ENCODE data around the gene XPR1. TPM values are rescaled to one million over a fixed set of nuclear protein-coding genes. Genes with fewer than 3 reads are reported as not detected.

XPR1 gene
- total RNA-seq, 4 donors from 2014 or later = 10.0 to 29.7 (median 26.2) TPM

DNA sequence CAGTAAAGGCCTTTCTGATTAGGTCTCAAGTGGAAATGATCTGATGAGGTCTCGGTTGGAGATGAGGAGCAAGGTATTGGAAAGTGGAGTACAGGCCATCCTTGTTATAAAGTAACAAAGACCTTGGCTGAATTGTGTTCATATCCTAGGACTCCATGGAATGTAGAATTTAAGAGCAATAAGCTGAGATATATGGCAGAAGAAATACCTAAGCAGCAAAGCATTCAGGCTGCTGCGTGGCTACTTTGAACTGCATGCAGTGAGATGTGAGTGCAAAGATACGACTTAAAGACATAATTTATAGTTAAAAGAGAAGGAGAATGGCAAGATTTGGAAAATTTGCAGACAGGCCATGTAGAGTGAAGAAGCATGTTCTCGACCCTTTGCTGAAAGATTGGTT lies 11.2 kb upstream of the XPR1 start:
- H3K36me3 ChIP-seq = no peaks in the 10 kb centered on the region
- no peak overlapping the region for H3K27ac ChIP-seq
- no peak for DNase-seq
- intact Hi-C loops (cut with DNase I; ENCODE audit: low total_unique reads) = no loop called here
- no peaks in the 10 kb centered on the region for H3K27me3 ChIP-seq
- H3K9me3 ChIP-seq = no peaks in the 10 kb centered on the region
- H3K4me1 ChIP-seq = no peaks in the 10 kb centered on the region
- no peak overlapping the region for H3K4me3 ChIP-seq
- no peak for TF ChIP-seq POLR2A (IDR thresholded peaks at IDR 0.05)
- TF ChIP-seq, protein P1, sequence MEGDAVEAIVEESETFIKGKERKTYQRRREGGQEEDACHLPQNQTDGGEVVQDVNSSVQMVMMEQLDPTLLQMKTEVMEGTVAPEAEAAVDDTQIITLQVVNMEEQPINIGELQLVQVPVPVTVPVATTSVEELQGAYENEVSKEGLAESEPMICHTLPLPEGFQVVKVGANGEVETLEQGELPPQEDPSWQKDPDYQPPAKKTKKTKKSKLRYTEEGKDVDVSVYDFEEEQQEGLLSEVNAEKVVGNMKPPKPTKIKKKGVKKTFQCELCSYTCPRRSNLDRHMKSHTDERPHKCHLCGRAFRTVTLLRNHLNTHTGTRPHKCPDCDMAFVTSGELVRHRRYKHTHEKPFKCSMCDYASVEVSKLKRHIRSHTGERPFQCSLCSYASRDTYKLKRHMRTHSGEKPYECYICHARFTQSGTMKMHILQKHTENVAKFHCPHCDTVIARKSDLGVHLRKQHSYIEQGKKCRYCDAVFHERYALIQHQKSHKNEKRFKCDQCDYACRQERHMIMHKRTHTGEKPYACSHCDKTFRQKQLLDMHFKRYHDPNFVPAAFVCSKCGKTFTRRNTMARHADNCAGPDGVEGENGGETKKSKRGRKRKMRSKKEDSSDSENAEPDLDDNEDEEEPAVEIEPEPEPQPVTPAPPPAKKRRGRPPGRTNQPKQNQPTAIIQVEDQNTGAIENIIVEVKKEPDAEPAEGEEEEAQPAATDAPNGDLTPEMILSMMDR (IDR thresholded peaks at IDR 0.05) = no peak

- DNase-seq = no peak
- intact Hi-C loops (cut with DNase I; ENCODE audit: low total_unique reads) = no loop called here
- Histone ChIP-seq H3K9me3 (no peaks in the 10 kb centered on the region), H3K4me3 (no peak overlapping the region), H3K27ac (no peak overlapping the region), H3K27me3 (no peaks in the 10 kb centered on the region), H3K4me1 (no peaks in the 10 kb centered on the region), H3K36me3 (no peaks in the 10 kb centered on the region)
- no peak for TF ChIP-seq POLR2A (IDR thresholded peaks at IDR 0.05)
- TF ChIP-seq, protein P1 (IDR thresholded peaks at IDR 0.05) = no peak
These were observed 8.9 kb upstream of the XPR1 start for GRCh38 chr1:180622658-180623508.

GRCh38 chr1:180623579-180624347 lies 8.1 kb upstream of the XPR1 start:
- no peak overlapping the region for H3K4me3 ChIP-seq
- no peaks in the 10 kb centered on the region for H3K36me3 ChIP-seq
- H3K9me3 ChIP-seq = no peaks in the 10 kb centered on the region
- TF ChIP-seq POLR2A (IDR thresholded peaks at IDR 0.05) = no peak
- TF ChIP-seq, protein P1 (IDR thresholded peaks at IDR 0.05) = peak in 3 of 4 experiments; percentile 10 to 31 (median 24)
- intact Hi-C loops (cut with DNase I; ENCODE audit: low total_unique reads) = no loop called here
- H3K27ac ChIP-seq = no peak overlapping the region
- no peak for DNase-seq
- no peaks in the 10 kb centered on the region for H3K4me1 ChIP-seq
- no peaks in the 10 kb centered on the region for H3K27me3 ChIP-seq

DNA sequence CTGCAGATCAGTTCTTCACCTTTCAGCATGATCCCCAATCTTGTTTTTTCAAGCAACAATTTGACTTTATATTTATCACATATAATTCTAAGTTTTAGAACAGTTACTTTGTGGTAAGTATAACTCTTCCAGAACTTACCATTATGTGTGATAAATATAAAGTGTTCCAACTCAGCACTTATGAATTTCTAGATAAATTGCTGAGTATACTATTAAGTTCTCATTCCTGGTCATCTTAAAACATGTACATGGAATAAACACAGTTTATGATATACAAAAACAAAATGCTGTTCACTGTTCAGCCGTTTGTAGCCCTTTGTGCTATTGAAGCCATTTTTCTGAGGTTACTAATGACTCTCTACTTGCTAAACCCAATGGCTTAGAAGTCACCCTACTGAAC lies 5.1 kb upstream of the XPR1 start:
- H3K4me1 ChIP-seq = no peaks in the 10 kb centered on the region
- H3K4me3 ChIP-seq = no peak overlapping the region
- no peaks in the 10 kb centered on the region for H3K27me3 ChIP-seq
- no peak for DNase-seq
- H3K9me3 ChIP-seq = no peaks in the 10 kb centered on the region
- no peak overlapping the region for H3K27ac ChIP-seq
- TF ChIP-seq, protein P1 (IDR thresholded peaks at IDR 0.05) = no peak
- no peak for TF ChIP-seq POLR2A (IDR thresholded peaks at IDR 0.05)
- intact Hi-C loops (cut with DNase I; ENCODE audit: low total_unique reads) = no loop called here
- H3K36me3 ChIP-seq = no peaks in the 10 kb centered on the region

GRCh38 chr1:180627411-180627810 lies 4.4 kb upstream of the XPR1 start:
- TF ChIP-seq, protein P1 (IDR thresholded peaks at IDR 0.05) = no peak
- no peak for TF ChIP-seq POLR2A (IDR thresholded peaks at IDR 0.05)
- H3K9me3 ChIP-seq = no peaks in the 10 kb centered on the region
- H3K4me1 ChIP-seq = no peaks in the 10 kb centered on the region
- H3K4me3 ChIP-seq = no peak overlapping the region
- no peaks in the 10 kb centered on the region for H3K36me3 ChIP-seq
- H3K27me3 ChIP-seq = no peaks in the 10 kb centered on the region
- intact Hi-C loops (cut with DNase I; ENCODE audit: low total_unique reads) = no loop called here
- no peak for DNase-seq
- no peak overlapping the region for H3K27ac ChIP-seq

All from uterus (tissue), 4 donors.